ENCODE measurements around the gene TCN1.
A peak's percentile ranks its signal among the peaks of the same experiment; 100 is the strongest.

The TCN1 gene

DNA sequence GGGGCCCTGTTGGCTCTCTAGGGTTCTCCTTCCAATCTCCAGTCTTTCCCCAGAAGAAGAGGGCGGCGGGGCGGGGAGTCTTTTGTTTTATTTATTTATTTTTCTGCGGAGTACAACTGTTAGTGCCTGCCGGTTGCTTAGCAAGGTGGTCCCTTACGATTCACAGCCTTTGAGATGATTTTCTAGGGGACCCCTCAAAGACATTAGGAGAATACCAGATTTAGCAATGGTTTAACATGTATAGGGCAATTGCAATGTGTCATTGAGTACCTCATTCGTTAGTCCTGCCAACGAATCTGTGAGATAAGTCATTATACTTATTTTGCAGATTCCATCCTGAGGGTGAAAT is 55.4 kb downstream of the TCN1 start:
- no peaks in the 10 kb centered on the region for H3K9me3 ChIP-seq (ENCODE audit: control insufficient read depth, insufficient read depth, low read length)
- no peak overlapping the region for H3K27ac ChIP-seq (ENCODE audit: low read length)

GRCh38 chr11:59810189-59810910 is 55.9 kb downstream of the TCN1 start, which contains the start of gene MRPL16:
MRPL16 (minus strand) TSS chr11:59810778; CDS start chr11:59810658, 120 bp downstream.
- WGBS (ENCODE audit: insufficient coverage, insufficient read length) = no CpG with 5 or more reads among the region's 54 CpGs

More for the DNA sequence above, 55.4 kb downstream of the TCN1 start:
- no peaks in the 10 kb centered on the region for H3K27me3 ChIP-seq (ENCODE audit: control insufficient read depth, insufficient read depth, low read length)
- no peak for DNase-seq (ENCODE audit: low read depth, low spot score)
- H3K4me1 ChIP-seq (ENCODE audit: control insufficient read depth, insufficient read depth, low read length) = peaks cover 2% of the 10 kb centered on the region; the same call in 1 of the 2 replicates
- H3K4me3 ChIP-seq (ENCODE audit: low read length) = peak overlapping the region; percentile 15; the same call in 1 of the 2 replicates
- WGBS (ENCODE audit: insufficient coverage, insufficient read length) = no CpG with 5 or more reads among the region's 8 CpGs
- H3K36me3 ChIP-seq (ENCODE audit: control insufficient read depth, insufficient read depth, low read length) = peaks cover 10% of the 10 kb centered on the region; the same call in 1 of the 2 replicates

GRCh38 chr11:59807047-59807610 is 59.2 kb downstream of the TCN1 start:
- WGBS (ENCODE audit: insufficient coverage, insufficient read length) = no CpG with 5 or more reads among the region's 1 CpG
- Histone ChIP-seq H3K27ac (ENCODE audit: low read length) (no peak overlapping the region), H3K4me3 (ENCODE audit: low read length) (no peak overlapping the region), H3K36me3 (ENCODE audit: control insufficient read depth, insufficient read depth, low read length) (peaks cover 14% of the 10 kb centered on the region; the same call in 1 of the 2 replicates), H3K9me3 (ENCODE audit: control insufficient read depth, insufficient read depth, low read length) (no peaks in the 10 kb centered on the region), H3K27me3 (ENCODE audit: control insufficient read depth, insufficient read depth, low read length) (no peaks in the 10 kb centered on the region), H3K4me1 (ENCODE audit: control insufficient read depth, insufficient read depth, low read length) (no peaks in the 10 kb centered on the region)
- no peak for DNase-seq (ENCODE audit: low read depth, low spot score)

More at GRCh38 chr11:59810189-59810910, 55.9 kb downstream of the TCN1 start, which contains the start of gene MRPL16:
- peaks cover 2% of the 10 kb centered on the region; the same call in 1 of the 2 replicates for H3K4me1 ChIP-seq (ENCODE audit: control insufficient read depth, insufficient read depth, low read length)
- no peaks in the 10 kb centered on the region for H3K9me3 ChIP-seq (ENCODE audit: control insufficient read depth, insufficient read depth, low read length)
- no peak within 1 kb of the TSS for H3K27ac ChIP-seq (ENCODE audit: low read length)
- H3K36me3 ChIP-seq (ENCODE audit: control insufficient read depth, insufficient read depth, low read length) = peaks cover 10% of the 10 kb centered on the region; the same call in 1 of the 2 replicates
- peak within 1 kb of the TSS; percentile 96 for H3K4me3 ChIP-seq (ENCODE audit: low read length)
- peak; percentile 74 for DNase-seq (ENCODE audit: low read depth, low spot score)
- H3K27me3 ChIP-seq (ENCODE audit: control insufficient read depth, insufficient read depth, low read length) = no peaks in the 10 kb centered on the region

GRCh38 chr11:59804061-59804460 is 62.2 kb downstream of the TCN1 start:
- no peaks in the 10 kb centered on the region for H3K9me3 ChIP-seq (ENCODE audit: control insufficient read depth, insufficient read depth, low read length)
- H3K4me3 ChIP-seq (ENCODE audit: low read length) = no peak overlapping the region
- H3K4me1 ChIP-seq (ENCODE audit: control insufficient read depth, insufficient read depth, low read length) = no peaks in the 10 kb centered on the region
- DNase-seq (ENCODE audit: low read depth, low spot score) = no peak
- H3K27me3 ChIP-seq (ENCODE audit: control insufficient read depth, insufficient read depth, low read length) = no peaks in the 10 kb centered on the region
- H3K36me3 ChIP-seq (ENCODE audit: control insufficient read depth, insufficient read depth, low read length) = peaks cover 16% of the 10 kb centered on the region; the same call in 1 of the 2 replicates
- no CpG with 5 or more reads among the region's 2 CpGs for WGBS (ENCODE audit: insufficient coverage, insufficient read length)
- H3K27ac ChIP-seq (ENCODE audit: low read length) = no peak overlapping the region
